ENCODE results near the gene B4GALNT3.

B4GALNT3 gene

DNA sequence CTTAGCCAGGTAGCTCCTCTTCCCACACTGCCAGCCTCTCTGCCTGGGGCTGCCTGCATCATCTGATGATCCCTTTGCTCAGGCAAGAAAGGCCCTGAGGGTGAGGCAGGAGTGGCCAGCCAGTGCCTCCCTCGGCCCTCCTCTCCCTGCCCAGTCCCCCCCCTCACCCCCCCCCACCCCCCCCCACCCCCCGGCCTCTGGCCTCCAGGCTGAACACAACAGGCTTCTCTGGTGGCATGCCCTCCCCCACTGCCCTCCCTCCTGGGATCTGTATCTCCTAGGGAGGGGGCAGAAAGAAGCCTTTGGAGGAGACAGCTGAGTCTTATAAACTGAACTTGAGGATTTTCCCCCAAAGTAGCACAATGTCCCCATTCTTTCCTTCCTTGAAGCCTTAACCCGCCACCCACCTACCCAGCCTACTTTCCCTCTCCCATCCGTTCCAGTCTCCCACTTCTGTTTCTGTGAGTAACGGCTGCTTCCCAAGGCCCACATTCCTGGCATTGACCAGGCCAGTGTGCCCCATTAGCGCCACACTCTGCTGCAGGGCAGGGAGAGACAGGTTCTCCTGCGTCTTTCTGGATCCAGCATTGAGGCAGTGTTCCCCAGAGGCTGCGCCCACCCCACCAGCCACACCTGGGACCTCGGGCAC, 82.1 kb downstream of the B4GALNT3 start:
- DNase-seq = no peak

DNA sequence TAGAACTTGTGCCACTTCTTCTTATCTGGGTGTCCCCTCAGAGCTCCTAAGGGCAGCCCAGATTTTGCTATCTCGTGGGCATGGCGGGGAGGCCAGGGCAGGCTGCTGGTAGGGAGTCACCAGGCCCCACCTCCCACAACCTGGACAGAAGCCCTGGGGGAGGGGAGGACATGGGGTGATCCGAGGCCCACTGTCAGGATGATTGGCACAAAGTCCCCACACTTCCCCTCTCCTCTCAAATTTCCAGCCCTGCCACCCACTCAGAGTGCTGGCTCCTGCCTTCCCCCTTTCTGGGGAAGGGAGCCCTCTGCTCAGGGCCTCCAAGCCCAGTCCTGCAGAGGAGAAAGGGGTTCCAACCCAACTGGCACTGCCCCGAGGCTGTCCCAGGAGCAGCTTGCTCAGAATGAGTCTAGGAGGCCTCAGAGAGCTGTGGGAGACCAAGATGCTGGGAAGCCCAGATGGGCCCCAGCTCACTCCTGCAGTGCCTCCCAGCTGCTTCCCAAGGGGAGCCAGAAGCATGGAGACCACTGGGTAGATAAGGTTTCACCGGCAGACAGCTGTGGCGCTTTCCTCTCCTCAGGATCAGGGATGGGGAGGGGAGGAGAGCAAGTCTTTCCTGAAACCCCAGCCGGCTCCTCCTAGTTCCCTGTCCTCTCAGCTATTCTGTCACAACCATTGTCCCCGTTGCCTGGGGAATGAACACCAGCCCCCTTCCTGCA, 82.8 kb downstream of the B4GALNT3 start:
- no peak for DNase-seq

DNA sequence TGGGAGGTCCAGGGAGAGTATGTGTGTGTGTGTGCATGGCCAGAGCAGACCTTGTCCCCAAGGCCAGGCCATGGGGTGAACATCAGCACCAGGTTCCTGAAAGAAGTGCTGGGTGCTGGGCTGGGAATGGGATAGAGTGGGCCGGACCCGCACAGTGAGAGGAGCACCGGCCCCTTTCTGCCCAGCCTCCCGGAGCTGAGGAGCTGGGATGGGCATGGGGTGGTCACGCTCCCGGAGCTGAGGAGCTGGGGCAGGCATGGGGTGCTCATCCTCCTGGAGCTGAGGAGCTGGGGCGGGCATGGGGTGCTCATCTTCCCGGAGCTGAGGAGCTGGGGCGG, 83.3 kb downstream of the B4GALNT3 start:
- no peak for DNase-seq

- DNase-seq = no peak
Measured at GRCh38 chr12:544142-544541, 84.4 kb downstream of the B4GALNT3 start.

DNA sequence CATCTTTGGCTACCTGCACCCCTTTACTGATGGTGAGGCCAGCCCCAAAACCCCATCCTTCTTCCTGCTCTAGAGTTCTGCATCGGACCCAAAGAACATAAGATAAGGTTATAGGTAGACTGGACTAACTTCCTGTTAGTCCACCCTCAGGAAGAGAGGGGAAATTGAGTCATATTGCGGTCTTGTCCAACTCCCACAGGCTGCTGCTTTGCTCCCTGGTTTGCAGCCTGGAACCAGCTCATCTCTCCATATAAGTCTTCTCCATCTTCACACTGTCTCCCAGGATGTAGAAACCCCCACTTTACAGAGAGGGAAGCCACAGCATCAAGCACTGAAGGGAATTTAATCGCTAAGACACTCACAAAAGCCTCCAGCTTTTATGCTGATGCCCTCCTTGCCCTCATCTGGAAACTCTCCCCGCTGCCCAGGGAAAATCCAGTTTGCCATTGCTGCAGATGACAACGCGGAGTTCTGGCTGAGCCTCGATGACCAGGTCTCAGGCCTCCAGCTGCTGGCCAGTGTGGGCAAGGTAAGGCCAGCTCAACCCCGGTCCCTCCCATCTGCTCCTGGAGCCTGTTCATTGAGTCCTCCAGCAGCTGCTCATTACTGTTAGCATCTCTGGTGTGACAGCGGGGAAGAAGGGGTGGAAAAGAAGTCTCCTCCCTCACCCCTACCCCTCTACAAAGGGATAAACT, 85.3 kb downstream of the B4GALNT3 start:
- no peak for DNase-seq

DNA sequence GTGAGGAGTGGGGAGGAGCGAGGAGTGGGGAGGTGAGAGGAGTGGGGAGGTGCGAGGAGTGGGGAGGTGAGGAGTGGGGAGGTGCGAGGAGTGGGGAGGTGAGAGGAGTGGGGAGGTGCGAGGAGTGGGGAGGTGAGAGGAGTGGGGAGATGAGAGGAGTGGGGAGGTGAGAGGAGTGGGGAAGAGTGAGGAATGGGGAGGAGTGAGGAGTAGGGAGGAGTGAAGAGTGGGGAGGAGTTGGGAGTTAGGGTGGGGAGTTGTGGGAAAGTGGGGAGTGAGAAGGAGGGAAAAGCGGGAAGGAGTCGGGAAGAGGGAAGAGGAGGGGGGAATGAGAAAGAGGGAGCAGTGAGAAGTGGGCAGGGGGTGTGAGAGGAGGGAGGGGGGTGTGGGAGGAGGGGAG, 86.1 kb downstream of the B4GALNT3 start:
- no peak for DNase-seq

GRCh38 chr12:546265-546919, 86.7 kb downstream of the B4GALNT3 start:
- DNase-seq = no peak

- peak; percentile 46 for DNase-seq
Measured at GRCh38 chr12:546920-547845, 87.4 kb downstream of the B4GALNT3 start.

GRCh38 chr12:547883-548470, 88.2 kb downstream of the B4GALNT3 start:
- DNase-seq = no peak

DNA sequence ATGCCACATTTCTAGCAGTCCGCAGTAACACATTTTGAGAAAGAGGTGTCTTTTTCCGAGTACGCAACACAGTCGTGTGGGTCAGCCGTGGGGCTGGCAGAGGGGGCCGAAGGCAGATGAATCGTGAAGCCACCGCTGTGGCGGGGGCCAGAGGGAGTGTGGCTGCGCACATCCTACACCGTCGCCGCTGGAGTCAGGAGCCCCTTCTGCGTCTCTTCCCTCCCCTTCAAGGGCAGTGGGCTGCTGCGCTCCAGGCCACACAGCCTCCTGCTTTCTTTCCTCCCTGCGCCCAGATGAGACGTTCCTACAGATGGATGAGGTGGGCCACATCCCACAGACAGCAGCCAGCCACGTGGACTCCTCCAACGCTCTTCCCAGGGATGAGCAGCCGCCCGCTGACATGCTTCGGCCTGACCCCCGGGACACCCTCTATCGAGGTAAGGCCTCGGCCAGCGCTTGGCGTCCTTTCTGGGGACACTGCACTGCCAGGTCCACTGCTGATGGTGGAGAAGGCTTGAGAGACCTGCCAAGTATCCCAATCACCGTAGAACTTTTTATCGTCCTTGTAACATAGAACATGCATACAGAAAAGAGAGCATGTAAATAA, 89.8 kb downstream of the B4GALNT3 start:
- DNase-seq = no peak

DNA sequence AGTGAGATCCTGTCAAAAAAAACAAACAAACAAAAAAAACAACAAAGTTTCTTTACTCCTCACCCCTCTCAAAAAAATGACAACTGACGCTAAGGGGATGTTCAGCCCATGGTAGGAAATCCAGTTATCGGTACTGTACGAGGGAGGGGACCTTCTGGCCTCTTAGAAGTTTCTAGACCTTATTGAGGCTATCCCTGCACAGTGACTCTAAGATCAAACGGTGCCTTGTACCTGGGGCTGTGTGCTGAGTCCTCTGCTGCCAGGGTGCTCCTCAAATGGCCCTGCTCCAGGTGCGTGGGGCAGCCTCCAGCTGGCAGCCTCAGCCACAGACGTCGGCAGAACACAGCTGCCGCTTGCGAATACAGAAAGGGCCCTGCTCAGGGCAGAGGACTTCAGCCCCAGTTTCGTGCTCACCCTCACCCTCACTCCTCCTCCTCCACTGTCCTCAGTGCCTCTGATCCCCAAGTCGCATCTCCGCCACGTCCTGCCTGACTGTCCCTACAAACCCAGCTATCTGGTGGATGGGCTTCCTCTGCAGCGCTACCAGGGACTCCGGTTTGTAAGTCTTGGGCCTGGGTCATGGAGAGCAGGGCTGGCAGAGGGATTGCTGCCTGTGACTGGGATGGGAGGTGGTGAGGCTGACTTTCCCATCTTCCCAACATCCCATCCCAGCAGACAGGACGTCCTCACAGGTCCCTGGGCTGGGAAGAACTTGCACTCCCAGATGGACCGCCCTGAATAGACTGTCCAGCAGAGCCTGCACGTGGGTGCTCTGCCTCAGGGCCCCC, 90.9 kb downstream of the B4GALNT3 start:
- no peak for DNase-seq

DNA sequence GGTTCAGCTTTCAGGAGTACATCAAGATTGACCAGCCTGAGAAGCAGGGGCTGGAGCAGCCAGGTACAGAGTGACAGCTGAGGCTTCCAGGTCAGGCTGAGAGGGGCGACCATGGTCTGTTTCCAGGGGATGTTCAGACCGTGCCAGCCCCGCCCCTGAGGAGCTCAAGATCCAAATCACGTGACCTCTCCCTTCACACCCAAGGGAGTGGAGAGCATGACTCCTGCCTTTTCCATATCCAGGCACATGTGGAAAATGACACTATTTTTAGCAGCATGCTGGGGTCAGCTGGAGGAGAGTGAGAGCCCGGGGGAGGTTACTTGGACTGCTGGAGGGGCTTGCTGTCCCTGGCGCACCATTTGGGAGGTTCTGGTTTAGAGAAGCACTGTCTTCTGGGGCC, 92.7 kb downstream of the B4GALNT3 start:
- DNase-seq = no peak

GRCh38 chr12:553216-554000, 93.7 kb downstream of the B4GALNT3 start:
- DNase-seq = no peak

DNA sequence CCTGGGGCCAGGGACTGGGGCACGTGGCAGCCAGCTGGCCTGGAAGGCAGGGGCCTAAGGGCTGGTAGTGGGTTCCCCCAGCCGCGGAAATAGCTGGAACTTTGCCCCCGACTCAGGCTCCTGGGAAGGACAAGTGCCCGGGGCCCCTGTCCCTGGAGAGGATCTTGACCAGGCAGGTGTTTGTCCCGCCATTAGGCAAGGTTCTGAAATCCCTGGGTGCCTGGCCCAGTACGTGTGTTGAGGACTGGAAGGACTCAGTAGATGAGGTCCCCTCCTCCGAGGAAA, 94.2 kb downstream of the B4GALNT3 start:
- no peak for DNase-seq

DNA sequence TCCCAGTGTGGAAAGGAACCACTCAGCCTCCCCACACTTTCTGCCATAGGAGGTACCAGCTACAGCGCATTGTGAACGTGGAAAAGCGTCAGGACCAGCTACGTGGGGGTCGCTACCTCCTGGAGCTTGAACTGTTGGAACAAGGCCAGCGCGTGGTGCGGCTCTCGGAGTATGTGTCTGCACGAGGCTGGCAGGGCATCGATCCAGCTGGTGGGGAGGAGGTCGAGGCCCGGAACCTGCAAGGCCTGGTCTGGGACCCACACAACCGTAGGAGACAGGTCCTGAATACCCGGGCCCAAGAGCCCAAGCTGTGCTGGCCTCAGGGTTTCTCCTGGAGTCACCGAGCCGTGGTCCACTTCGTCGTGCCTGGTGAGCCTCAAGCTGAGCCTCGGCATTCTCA, 96.8 kb downstream of the B4GALNT3 start:
- no peak for DNase-seq

GRCh38 chr12:558580-558979, 98.8 kb downstream of the B4GALNT3 start:
- DNase-seq = no peak

DNA sequence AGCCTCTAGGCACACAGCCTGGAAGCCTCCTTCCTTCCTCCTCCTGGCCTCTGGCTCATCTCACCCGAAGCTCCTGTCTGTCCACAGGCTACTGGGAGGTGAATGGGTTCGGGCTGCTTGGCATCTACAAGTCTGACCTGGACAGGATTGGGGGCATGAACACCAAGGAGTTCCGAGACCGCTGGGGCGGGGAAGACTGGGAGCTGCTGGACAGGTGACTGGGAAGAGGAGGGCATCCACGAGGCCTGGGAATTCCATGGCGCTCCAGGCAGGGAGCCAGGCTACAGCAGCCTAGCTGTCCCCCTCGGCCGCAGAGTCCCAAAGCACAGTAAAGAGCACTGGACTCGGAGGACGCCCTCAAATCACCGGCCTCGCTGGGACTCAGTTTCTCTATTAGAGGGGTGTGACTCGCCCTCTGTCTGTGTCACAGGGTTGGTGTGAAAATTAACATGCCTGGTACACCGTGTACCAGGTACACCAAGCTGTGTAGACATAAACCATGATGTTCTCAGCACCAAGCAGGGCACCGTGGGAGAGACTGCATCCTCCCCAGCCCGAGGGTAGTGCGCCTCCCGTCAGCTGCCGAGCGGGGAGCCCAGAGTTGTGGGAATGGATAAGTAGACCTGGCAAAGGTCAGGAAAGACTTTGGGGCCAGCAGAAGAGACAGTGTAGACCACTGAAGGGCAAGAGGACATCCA, 99.6 kb downstream of the B4GALNT3 start:
- no peak for DNase-seq

- DNase-seq = no peak
Measured at GRCh38 chr12:559906-560455, 100.2 kb downstream of the B4GALNT3 start.

- no peak for DNase-seq
Measured at GRCh38 chr12:560691-561390, 101.1 kb downstream of the B4GALNT3 start.
